HEK293T (cell line): ENCODE data around the gene UNC5CL.

Source experiments
- CTCF ChIA-PET: fragments of 350-600 bp; formaldehyde crosslinking; extraction: SDS; loops from one replicate; lab custom pipeline; 2021; ENCODE audit warnings: antibody characterized with exemption, inconsistent platforms; lab: Yijun Ruan, JAX
- POLR2A ChIA-PET: fragments of 350-600 bp; formaldehyde crosslinking; extraction: SDS; loops from one replicate; lab custom pipeline; 2020; ENCODE audit warnings: antibody characterized with exemption, inconsistent platforms; lab: Yijun Ruan, JAX
- DNase-seq: peaks from one replicate; pipeline ENCODE4 v3.0.0; 2012; ENCODE audit warnings: mixed read lengths; ENCODE audit errors: extremely low spot score
- ARNT ChIP-seq: fragments of 450-650 bp; IDR thresholded peaks from 2 replicates; pipeline ENCODE4 v1.6.1; 2017; ENCODE audit warnings: mild to moderate bottlenecking
- BHLHE40 ChIP-seq: fragments of 450-650 bp; IDR thresholded peaks from 2 replicates; pipeline ENCODE4 v1.6.1; 2016; ENCODE audit warnings: mild to moderate bottlenecking, moderate library complexity, borderline replicate concordance
- CTBP1 ChIP-seq: fragments of 450-650 bp; IDR thresholded peaks from 2 replicates; pipeline ENCODE4 v1.6.1; 2016; ENCODE audit warnings: borderline replicate concordance
- ELF4 ChIP-seq: fragments of 450-650 bp; IDR thresholded peaks from 2 replicates; pipeline ENCODE4 v1.6.1; 2017; ENCODE audit warnings: antibody characterized with exemption
- FOXA1 ChIP-seq: fragments of 450-650 bp; IDR thresholded peaks from 2 replicates; pipeline ENCODE4 v1.6.1; 2016; ENCODE audit warnings: mild to moderate bottlenecking
- FOXK2 ChIP-seq: fragments of 450-650 bp; IDR thresholded peaks from 2 replicates; pipeline ENCODE4 v1.6.1; 2016; ENCODE audit warnings: mild to moderate bottlenecking
- FOXM1 ChIP-seq: fragments of 450-650 bp; IDR thresholded peaks from 2 replicates; pipeline ENCODE4 v1.6.1; 2017; ENCODE audit warnings: mild to moderate bottlenecking, borderline replicate concordance
- HDGF ChIP-seq: fragments of 450-650 bp; IDR thresholded peaks from 2 replicates; pipeline ENCODE4 v1.6.1; 2017; ENCODE audit warnings: antibody characterized with exemption, borderline replicate concordance
- L3MBTL2 ChIP-seq: fragments of 450-650 bp; conservative IDR thresholded peaks from 2 replicates; pipeline ENCODE4 v1.6.1; 2016; ENCODE audit warnings: mild to moderate bottlenecking
- LEF1 ChIP-seq: fragments of 450-650 bp; IDR thresholded peaks from 2 replicates; pipeline ENCODE4 v1.6.1; 2017; ENCODE audit warnings: mild to moderate bottlenecking, borderline replicate concordance
- NFRKB ChIP-seq: fragments of 450-650 bp; IDR thresholded peaks from 2 replicates; pipeline ENCODE4 v1.6.1; 2016; ENCODE audit warnings: mild to moderate bottlenecking, moderate library complexity
- SP1 ChIP-seq: fragments of 450-650 bp; IDR thresholded peaks from 2 replicates; pipeline ENCODE4 v1.6.1; 2017
- SUZ12 ChIP-seq: fragments of 450-650 bp; IDR thresholded peaks from 2 replicates; pipeline ENCODE4 v1.6.1; 2016; ENCODE audit warnings: mild to moderate bottlenecking
- TARDBP ChIP-seq: fragments of 450-650 bp; IDR thresholded peaks from 2 replicates; pipeline ENCODE4 v1.6.1; 2016
- ZNF384 ChIP-seq: fragments of 450-650 bp; IDR thresholded peaks from 2 replicates; pipeline ENCODE4 v1.6.1; 2016
- TF ChIP-seq, protein P1 (sequence below): fragments of 450-650 bp; IDR thresholded peaks from 2 replicates; pipeline ENCODE4 v1.6.1; 2016

The UNC5CL gene, protein sequence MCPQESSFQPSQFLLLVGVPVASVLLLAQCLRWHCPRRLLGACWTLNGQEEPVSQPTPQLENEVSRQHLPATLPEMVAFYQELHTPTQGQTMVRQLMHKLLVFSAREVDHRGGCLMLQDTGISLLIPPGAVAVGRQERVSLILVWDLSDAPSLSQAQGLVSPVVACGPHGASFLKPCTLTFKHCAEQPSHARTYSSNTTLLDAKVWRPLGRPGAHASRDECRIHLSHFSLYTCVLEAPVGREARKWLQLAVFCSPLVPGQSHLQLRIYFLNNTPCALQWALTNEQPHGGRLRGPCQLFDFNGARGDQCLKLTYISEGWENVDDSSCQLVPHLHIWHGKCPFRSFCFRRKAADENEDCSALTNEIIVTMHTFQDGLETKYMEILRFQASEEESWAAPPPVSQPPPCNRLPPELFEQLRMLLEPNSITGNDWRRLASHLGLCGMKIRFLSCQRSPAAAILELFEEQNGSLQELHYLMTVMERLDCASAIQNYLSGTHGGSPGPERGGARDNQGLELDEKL

DNA sequence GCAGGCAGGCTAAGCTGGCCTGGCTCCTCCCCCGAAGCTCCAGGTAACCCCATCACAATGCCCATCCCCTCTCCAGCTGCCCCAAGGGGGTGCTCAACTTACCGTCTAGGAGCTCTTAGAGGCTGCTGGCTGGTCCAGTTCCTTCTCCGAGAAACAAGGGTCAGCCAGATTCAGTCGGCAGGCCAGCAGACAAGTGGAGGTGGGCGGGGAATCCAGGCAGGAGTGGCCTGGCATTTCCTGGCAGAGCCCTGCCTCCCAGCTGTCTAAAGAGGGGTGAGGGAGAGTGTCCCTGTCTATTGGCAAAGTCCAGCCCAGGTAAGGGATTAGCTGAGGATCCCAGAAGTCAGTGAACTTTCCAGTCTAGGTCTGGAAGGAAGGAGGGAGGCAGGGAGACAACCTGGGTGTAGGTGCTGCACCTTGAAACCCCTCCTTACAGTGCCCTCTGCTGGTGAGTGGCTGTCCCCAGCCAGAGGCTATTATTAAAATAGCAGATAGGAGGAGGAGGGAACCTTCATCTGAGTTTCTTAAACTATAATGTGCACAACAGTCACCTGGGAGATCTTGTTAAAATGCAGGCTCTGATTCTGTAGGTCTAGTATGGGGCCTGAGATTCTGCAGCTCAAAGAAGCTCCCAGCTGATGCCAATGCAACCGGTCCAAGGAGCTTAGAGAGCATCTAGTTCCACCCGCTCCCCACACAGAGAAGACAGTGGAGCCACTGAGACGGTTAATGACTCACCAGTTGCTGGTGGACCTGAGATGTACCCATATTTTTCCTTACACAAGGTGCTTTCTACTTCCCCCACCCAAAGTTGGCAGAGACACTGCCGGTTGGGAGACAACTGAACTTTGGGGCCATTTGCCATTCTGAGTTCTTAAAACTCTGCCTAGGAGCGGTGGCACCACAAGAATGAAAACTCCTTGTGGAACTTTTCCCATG, at the start of gene UNC5CL:
Gene UNC5CL (minus strand): TSS at position 162 of the 939 bp plus-strand sequence. CDS start 4,147 bp downstream, outside the sequence.
- TF ChIP-seq L3MBTL2: no peak
- TF ChIP-seq SP1: no peak
- no peak for TF ChIP-seq CTBP1
- TF ChIP-seq, protein P1, sequence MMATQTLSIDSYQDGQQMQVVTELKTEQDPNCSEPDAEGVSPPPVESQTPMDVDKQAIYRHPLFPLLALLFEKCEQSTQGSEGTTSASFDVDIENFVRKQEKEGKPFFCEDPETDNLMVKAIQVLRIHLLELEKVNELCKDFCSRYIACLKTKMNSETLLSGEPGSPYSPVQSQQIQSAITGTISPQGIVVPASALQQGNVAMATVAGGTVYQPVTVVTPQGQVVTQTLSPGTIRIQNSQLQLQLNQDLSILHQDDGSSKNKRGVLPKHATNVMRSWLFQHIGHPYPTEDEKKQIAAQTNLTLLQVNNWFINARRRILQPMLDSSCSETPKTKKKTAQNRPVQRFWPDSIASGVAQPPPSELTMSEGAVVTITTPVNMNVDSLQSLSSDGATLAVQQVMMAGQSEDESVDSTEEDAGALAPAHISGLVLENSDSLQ: no peak
- no peak for TF ChIP-seq FOXK2
- TF ChIP-seq HDGF: no peak
- CTCF ChIA-PET: interaction anchor here (0.5 to 1.6 kb wide), 5 partner anchors 10 to 134 kb away, joined by 3 to 11 read pairs (median 3); no protein-coding TSS in a partner anchor
- POLR2A ChIA-PET: no interaction called here
- DNase-seq: peak; percentile 67

DNA sequence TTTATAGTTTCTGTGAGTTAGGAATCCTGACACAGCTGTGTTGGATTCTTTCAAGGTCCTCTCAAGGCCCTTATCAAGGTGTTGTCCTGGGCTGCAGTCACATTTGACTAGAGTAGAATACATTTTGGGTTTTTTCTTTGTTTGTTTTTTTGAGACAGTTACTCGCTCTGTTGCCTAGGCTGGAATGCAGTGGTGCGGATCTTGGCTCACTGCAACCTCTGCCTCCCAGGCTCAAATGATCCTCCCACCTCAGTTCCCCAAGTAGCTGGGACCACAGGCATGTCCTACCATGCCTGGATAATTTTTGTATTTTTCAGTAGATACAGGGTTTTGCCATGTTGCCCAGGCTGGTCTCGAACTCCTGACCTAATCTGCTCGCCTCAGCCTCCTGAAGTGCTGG, 49.4 kb upstream of the UNC5CL start:
- ChIA-PET CTCF (no interaction called here), POLR2A (no interaction called here)
- no peak for DNase-seq
- TF ChIP-seq SUZ12 (no peak), BHLHE40 (no peak), LEF1 (no peak), SP1 (no peak), FOXA1 (no peak)
- TF ChIP-seq, protein P1: no peak

DNA sequence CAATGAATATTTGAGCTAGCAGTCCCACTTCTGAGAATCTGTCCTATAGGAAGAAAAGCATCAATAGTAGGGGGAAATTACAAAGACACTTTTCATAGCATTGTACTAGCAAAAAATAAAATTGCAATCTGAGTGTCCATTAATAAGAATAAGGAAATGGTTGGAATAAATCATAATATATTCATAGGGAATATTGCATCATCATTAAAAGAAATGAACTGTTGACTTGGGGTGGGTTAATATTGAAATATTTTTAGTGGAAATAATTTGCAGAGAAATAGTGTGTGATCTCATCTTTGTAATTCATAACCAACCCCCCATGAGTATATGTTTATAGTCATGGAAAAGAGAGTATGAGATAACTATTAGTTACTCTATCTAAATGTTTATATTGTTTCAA, 46.2 kb upstream of the UNC5CL start:
- ChIA-PET POLR2A (no interaction called here), CTCF (interaction anchor here (0.6 kb wide), 1 partner anchor 9 kb away, joined by 3 read pairs; no protein-coding TSS in a partner anchor)
- no peak for DNase-seq
- TF ChIP-seq, protein P1: no peak
- TF ChIP-seq HDGF (no peak), LEF1 (no peak)

DNA sequence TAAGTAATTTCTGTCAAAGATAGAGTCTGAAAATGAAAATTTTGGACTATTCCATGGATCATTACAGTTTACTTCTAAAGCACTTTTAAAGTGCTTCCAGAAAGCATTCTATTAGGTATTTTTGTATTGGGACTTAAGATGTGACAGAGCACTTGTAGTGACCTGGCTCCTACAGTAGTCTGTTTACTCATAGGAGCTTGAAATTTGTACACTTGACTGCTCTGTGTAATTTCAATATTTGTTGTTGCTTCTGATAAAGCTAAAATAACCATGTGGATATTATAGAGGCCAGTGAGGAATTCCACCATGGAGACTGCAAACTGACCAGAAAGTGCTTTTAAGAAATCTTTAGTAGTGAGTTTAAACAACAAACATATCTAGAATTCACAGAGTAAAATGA, 44.1 kb upstream of the UNC5CL start:
- POLR2A ChIA-PET: no interaction called here
- CTCF ChIA-PET: no interaction called here
- no peak for DNase-seq
- TF ChIP-seq HDGF: no peak
- TF ChIP-seq ZNF384: no peak
- TF ChIP-seq FOXA1: no peak
- TF ChIP-seq LEF1: no peak
- TF ChIP-seq SUZ12: no peak
- TF ChIP-seq SP1: no peak
- TF ChIP-seq CTBP1: no peak
- TF ChIP-seq TARDBP: no peak
- TF ChIP-seq, protein P1: no peak
- TF ChIP-seq ELF4: no peak
- TF ChIP-seq L3MBTL2: no peak
- no peak for TF ChIP-seq NFRKB
- no peak for TF ChIP-seq FOXM1
- TF ChIP-seq FOXK2: no peak

DNA sequence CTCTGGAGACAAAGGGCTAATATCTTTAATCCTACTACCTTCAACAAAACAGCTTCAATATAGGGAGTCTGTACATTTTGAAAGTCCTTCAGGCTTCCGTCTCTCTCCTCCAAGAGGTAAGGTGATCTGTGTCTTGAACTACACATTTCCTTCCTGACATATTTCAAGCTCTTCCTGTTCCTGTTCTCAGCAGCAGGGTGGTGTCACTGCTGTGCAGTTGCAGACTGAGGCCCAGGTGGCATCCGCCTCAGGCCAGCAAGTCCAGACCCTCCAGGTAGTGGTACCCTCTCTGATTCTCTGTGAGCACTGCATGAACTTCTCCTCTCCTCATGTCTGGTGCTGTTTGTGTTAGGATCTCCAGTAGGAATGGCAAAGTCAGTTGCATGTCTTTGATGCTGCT, 41.6 kb upstream of the UNC5CL start:
- CTCF ChIA-PET: no interaction called here
- TF ChIP-seq SUZ12 (no peak), SP1 (no peak), FOXM1 (no peak), CTBP1 (no peak), L3MBTL2 (no peak), ELF4 (no peak), HDGF (no peak), FOXA1 (no peak), LEF1 (no peak), ARNT (no peak), ZNF384 (no peak)
- DNase-seq: no peak
- POLR2A ChIA-PET: no interaction called here
